ENCODE results near the gene BNIP1. TPM values are rescaled to one million over a fixed set of nuclear protein-coding genes. Genes with fewer than 3 reads are reported as not detected.
"Not testable (repeated sequence)": the region's sequence is repeated elsewhere in the genome, so short reads cannot be mapped to it uniquely, and the experiment has no call there.

BNIP1 gene
- total RNA-seq, 3 donors from 2014 or later (not counting 1 experiment from before 2014, with no cell fraction given), result 29.4 to 34.8 (median 33.0) TPM

GRCh38 chr5:173152547-173152946, 8.2 kb downstream of the BNIP1 start:
- intact Hi-C loops (cut with micrococcal nuclease), result no loop called here
- no peak overlapping the region for H3K4me3 Mint-ChIP-seq
- no peak for ATAC-seq
- no peaks in the 10 kb centered on the region for H3K9me3 Mint-ChIP-seq
- DNase-seq, result no peak
- no peaks in the 10 kb centered on the region for H3K4me1 Mint-ChIP-seq
- H3K27me3 Mint-ChIP-seq (ENCODE audit: low read depth in 2 of 2), result no peaks in the 10 kb centered on the region
- 95% methylated on average over 3 of the region's 5 CpGs for WGBS (ENCODE audit: insufficient coverage)
- Histone ChIP-seq H3K27me3 (ENCODE audit: control insufficient read depth, insufficient read depth, low read length) (no peaks in the 10 kb centered on the region), H3K36me3 (ENCODE audit: control insufficient read depth, insufficient read depth, low read length) (peaks cover 44% of the 10 kb centered on the region), H3K4me1 (ENCODE audit: control insufficient read depth, insufficient read depth, low read length) (no peaks in the 10 kb centered on the region), H3K4me3 (ENCODE audit: low read length) (no peak overlapping the region), H3K27ac (ENCODE audit: low read length) (no peak overlapping the region), H3K9me3 (ENCODE audit: control insufficient read depth, insufficient read depth, low read length) (no peaks in the 10 kb centered on the region)
- peaks cover 28% of the 10 kb centered on the region for H3K36me3 Mint-ChIP-seq
- no peak overlapping the region for H3K27ac Mint-ChIP-seq
- TF ChIP-seq, protein P1, sequence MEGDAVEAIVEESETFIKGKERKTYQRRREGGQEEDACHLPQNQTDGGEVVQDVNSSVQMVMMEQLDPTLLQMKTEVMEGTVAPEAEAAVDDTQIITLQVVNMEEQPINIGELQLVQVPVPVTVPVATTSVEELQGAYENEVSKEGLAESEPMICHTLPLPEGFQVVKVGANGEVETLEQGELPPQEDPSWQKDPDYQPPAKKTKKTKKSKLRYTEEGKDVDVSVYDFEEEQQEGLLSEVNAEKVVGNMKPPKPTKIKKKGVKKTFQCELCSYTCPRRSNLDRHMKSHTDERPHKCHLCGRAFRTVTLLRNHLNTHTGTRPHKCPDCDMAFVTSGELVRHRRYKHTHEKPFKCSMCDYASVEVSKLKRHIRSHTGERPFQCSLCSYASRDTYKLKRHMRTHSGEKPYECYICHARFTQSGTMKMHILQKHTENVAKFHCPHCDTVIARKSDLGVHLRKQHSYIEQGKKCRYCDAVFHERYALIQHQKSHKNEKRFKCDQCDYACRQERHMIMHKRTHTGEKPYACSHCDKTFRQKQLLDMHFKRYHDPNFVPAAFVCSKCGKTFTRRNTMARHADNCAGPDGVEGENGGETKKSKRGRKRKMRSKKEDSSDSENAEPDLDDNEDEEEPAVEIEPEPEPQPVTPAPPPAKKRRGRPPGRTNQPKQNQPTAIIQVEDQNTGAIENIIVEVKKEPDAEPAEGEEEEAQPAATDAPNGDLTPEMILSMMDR (IDR thresholded peaks at IDR 0.05), result no peak

- TF ChIP-seq, protein P1 (IDR thresholded peaks at IDR 0.05), result no peak
- H3K4me3 ChIP-seq (ENCODE audit: low read length), result no peak overlapping the region
- no peaks in the 10 kb centered on the region for H3K27me3 ChIP-seq (ENCODE audit: control insufficient read depth, insufficient read depth, low read length)
- H3K4me1 Mint-ChIP-seq, result no peaks in the 10 kb centered on the region
- H3K4me1 ChIP-seq (ENCODE audit: control insufficient read depth, insufficient read depth, low read length), result no peaks in the 10 kb centered on the region
- WGBS (ENCODE audit: insufficient coverage), result 99% methylated on average over 7 of the region's 7 CpGs
- H3K36me3 Mint-ChIP-seq, result peaks cover 23% of the 10 kb centered on the region
- ATAC-seq (no peak), DNase-seq (no peak)
- no peaks in the 10 kb centered on the region for H3K27me3 Mint-ChIP-seq (ENCODE audit: low read depth in 2 of 2)
- no peak overlapping the region for H3K27ac Mint-ChIP-seq
- H3K4me3 Mint-ChIP-seq, result no peak overlapping the region
- no peak overlapping the region for H3K27ac ChIP-seq (ENCODE audit: low read length)
- H3K36me3 ChIP-seq (ENCODE audit: control insufficient read depth, insufficient read depth, low read length), result peaks cover 47% of the 10 kb centered on the region
- H3K9me3 Mint-ChIP-seq, result no peaks in the 10 kb centered on the region
- intact Hi-C loops (cut with micrococcal nuclease), result no loop called here
- H3K9me3 ChIP-seq (ENCODE audit: control insufficient read depth, insufficient read depth, low read length), result no peaks in the 10 kb centered on the region
These were observed 9.5 kb downstream of the BNIP1 start for GRCh38 chr5:173153842-173154241.

GRCh38 chr5:173154619-173155018, 10.3 kb downstream of the BNIP1 start:
- WGBS (ENCODE audit: insufficient coverage), result 97% methylated on average over 4 of the region's 5 CpGs
- H3K36me3 Mint-ChIP-seq, result peaks cover 15% of the 10 kb centered on the region
- not testable (repeated sequence) for ATAC-seq

DNA sequence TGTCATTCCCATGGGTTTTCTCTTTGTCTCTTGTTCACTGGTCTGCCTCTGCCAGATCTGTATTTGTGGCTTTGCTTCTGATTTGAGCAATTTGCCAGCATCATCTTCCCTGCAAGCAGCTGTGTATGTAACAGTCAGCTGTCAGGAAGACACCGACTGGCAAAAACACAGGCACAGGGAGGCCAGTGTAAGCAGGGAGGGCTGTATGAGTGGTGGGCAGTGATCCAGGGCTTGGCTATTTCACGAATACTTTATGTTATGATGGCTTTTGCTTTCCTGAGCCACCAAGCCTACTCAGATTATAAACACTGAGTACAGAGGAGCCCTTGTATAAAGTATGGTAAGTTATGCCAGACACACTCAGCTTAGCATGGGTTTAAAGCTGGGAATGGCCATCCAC, 11.6 kb downstream of the BNIP1 start:
- H3K4me3 Mint-ChIP-seq, result no peak overlapping the region
- H3K27me3 Mint-ChIP-seq (ENCODE audit: low read depth in 2 of 2), result no peaks in the 10 kb centered on the region
- intact Hi-C loops (cut with micrococcal nuclease), result no loop called here
- DNase-seq (no peak), ATAC-seq (no peak)
- Histone ChIP-seq H3K4me3 (ENCODE audit: low read length) (no peak overlapping the region), H3K9me3 (ENCODE audit: control insufficient read depth, insufficient read depth, low read length) (no peaks in the 10 kb centered on the region), H3K36me3 (ENCODE audit: control insufficient read depth, insufficient read depth, low read length) (peaks cover 55% of the 10 kb centered on the region), H3K27me3 (ENCODE audit: control insufficient read depth, insufficient read depth, low read length) (no peaks in the 10 kb centered on the region), H3K4me1 (ENCODE audit: control insufficient read depth, insufficient read depth, low read length) (no peaks in the 10 kb centered on the region), H3K27ac (ENCODE audit: low read length) (no peak overlapping the region)
- TF ChIP-seq, protein P1 (IDR thresholded peaks at IDR 0.05), result no peak
- H3K9me3 Mint-ChIP-seq, result no peaks in the 10 kb centered on the region
- H3K4me1 Mint-ChIP-seq, result no peaks in the 10 kb centered on the region
- no peak overlapping the region for H3K27ac Mint-ChIP-seq
- WGBS (ENCODE audit: insufficient coverage), result 81% methylated on average over 2 of the region's 2 CpGs
- peaks cover 17% of the 10 kb centered on the region for H3K36me3 Mint-ChIP-seq

More at GRCh38 chr5:173154619-173155018, 10.3 kb downstream of the BNIP1 start:
- H3K27ac ChIP-seq (ENCODE audit: low read length); H3K27me3 ChIP-seq (ENCODE audit: control insufficient read depth, insufficient read depth, low read length); H3K4me1 Mint-ChIP-seq; H3K9me3 ChIP-seq (ENCODE audit: control insufficient read depth, insufficient read depth, low read length); H3K9me3 Mint-ChIP-seq; H3K4me3 Mint-ChIP-seq; H3K4me1 ChIP-seq (ENCODE audit: control insufficient read depth, insufficient read depth, low read length); H3K27ac Mint-ChIP-seq; H3K4me3 ChIP-seq (ENCODE audit: low read length); H3K27me3 Mint-ChIP-seq (ENCODE audit: low read depth in 2 of 2); intact Hi-C loops (cut with micrococcal nuclease); DNase-seq: not testable (repeated sequence)
- peaks cover 46% of the 10 kb centered on the region for H3K36me3 ChIP-seq (ENCODE audit: control insufficient read depth, insufficient read depth, low read length)
